ENCODE measurements around the gene ZMIZ1. TPM values are rescaled to one million over a fixed set of nuclear protein-coding genes. Genes with fewer than 3 reads are reported as not detected.
A peak's percentile ranks its signal among the peaks of the same experiment; 100 is the strongest.

The ZMIZ1 gene
- total RNA-seq, 1 donor from 2014 or later: 6.3 TPM

DNA sequence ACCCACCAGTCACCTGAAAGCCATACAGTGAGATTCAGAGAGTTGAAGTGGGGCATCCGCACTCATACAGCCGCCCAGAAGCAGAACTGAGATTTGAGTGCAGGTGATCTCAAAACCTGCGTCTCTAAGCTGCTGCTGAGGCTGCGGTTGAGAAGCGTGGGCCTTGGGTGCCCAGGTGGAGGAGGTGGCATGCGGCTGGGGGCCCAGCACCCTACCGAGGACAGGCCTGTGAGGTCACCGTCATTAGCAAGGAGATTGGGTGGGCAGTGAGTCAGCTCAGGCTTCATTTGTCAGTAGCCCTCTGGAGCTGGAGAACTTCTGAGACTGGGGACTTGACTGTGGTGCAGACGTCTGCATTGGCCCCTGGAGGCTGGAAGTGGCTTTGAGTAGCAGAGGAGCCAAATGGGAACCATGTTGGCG lies 29.8 kb downstream of the ZMIZ1 start:
- Histone ChIP-seq H3K27me3 (ENCODE audit: control insufficient read depth, insufficient read depth, low read length) (no peaks in the 10 kb centered on the region), H3K4me3 (ENCODE audit: low read depth, low read length) (no peak overlapping the region), H3K36me3 (ENCODE audit: control insufficient read depth, insufficient read depth, low read length) (peaks cover 13% of the 10 kb centered on the region)
- FAIRE-seq (no peak), DNase-seq (ENCODE audit: low read depth) (no peak)
- no peak for TF ChIP-seq CTCF (IDR thresholded peaks at IDR 0.05; ENCODE audit: insufficient read depth, low read length, severe bottlenecking)

- DNase-seq (ENCODE audit: low read depth): peak; percentile 42
- no peak for FAIRE-seq
- no peak for TF ChIP-seq CTCF (IDR thresholded peaks at IDR 0.05; ENCODE audit: insufficient read depth, low read length, severe bottlenecking)
- Histone ChIP-seq H3K36me3 (ENCODE audit: control insufficient read depth, insufficient read depth, low read length) (peaks cover 8% of the 10 kb centered on the region), H3K4me3 (ENCODE audit: low read depth, low read length) (no peak overlapping the region), H3K27me3 (ENCODE audit: control insufficient read depth, insufficient read depth, low read length) (no peaks in the 10 kb centered on the region)
These were observed 31.2 kb downstream of the ZMIZ1 start for GRCh38 chr10:79099898-79100448.

- H3K27me3 ChIP-seq (ENCODE audit: control insufficient read depth, insufficient read depth, low read length): no peaks in the 10 kb centered on the region
- DNase-seq (ENCODE audit: low read depth) (no peak), FAIRE-seq (no peak)
- TF ChIP-seq CTCF (IDR thresholded peaks at IDR 0.05; ENCODE audit: insufficient read depth, low read length, severe bottlenecking): no peak
- H3K36me3 ChIP-seq (ENCODE audit: control insufficient read depth, insufficient read depth, low read length): peaks cover 7% of the 10 kb centered on the region
- H3K4me3 ChIP-seq (ENCODE audit: low read depth, low read length): no peak overlapping the region
These were observed 32.0 kb downstream of the ZMIZ1 start for GRCh38 chr10:79100771-79101170.

DNA sequence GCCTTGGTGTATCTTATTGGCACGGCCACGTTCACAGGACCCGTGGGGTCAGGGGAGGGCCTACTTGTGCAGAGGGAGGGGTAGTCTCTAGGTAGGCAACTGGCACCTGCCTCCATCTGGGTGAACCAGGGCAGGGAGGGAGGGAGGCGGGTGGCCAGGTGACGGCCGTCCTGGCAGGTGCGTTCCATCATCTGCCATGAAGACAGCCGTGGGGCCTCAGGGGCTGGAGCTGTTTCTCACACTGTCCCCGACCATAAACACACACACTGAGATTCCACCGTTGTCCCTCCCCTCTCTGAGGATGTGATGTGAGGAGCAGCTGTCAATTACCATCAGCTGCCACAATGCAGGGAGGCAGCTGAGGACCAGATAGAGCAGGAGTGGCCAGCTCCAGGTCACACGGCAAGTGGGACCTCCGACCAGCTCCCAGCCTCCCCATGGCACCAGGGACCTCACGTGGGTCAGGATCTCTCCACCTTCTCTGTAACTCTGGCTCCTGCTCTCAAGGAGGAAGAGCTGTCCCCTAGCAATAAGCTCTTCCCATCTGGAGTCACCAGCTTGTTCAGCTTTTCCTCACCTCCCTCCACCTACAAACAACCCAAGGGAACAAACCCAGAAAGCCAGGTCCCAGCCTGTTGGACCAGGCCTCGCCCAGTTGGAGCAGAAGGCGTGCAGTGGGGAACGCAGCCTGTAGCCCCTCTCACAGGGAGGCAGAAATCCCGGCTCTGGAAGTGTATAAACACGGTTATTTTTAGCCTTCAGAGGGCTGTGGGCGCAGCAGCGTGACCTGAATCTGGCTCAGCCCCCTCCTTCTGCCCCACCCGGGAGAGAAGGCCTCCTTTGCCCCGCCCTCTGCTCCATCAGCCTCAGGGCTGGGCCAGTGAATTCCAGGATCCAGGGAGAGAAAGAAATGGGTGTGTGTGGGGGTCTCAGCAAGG lies 33.1 kb downstream of the ZMIZ1 start:
- FAIRE-seq: no peak
- TF ChIP-seq CTCF (IDR thresholded peaks at IDR 0.05; ENCODE audit: insufficient read depth, low read length, severe bottlenecking): no peak
- H3K27me3 ChIP-seq (ENCODE audit: control insufficient read depth, insufficient read depth, low read length): no peaks in the 10 kb centered on the region
- DNase-seq (ENCODE audit: low read depth): no peak
- peaks cover 6% of the 10 kb centered on the region for H3K36me3 ChIP-seq (ENCODE audit: control insufficient read depth, insufficient read depth, low read length)
- H3K4me3 ChIP-seq (ENCODE audit: low read depth, low read length): no peak overlapping the region

- H3K27me3 ChIP-seq (ENCODE audit: control insufficient read depth, insufficient read depth, low read length): no peaks in the 10 kb centered on the region
- H3K36me3 ChIP-seq (ENCODE audit: control insufficient read depth, insufficient read depth, low read length): peaks cover 6% of the 10 kb centered on the region
- DNase-seq (ENCODE audit: low read depth) (no peak), FAIRE-seq (no peak)
- no peak for TF ChIP-seq CTCF (IDR thresholded peaks at IDR 0.05; ENCODE audit: insufficient read depth, low read length, severe bottlenecking)
- H3K4me3 ChIP-seq (ENCODE audit: low read depth, low read length): no peak overlapping the region
These were observed 33.7 kb downstream of the ZMIZ1 start for GRCh38 chr10:79102498-79102874.

Measured in bronchial epithelial cell (primary cell).